GM18526 (cell line): Measurements from ENCODE around the gene TMEM117.

Source experiments
- POLR2A ChIP-seq: IDR thresholded peaks from 3 replicates; pipeline ENCODE4 v1.6.1; 2011; ENCODE audit not compliant: insufficient read length; ENCODE audit errors: extremely low read depth

TMEM117 gene

GRCh38 chr12:44372259-44372658 is 536.4 kb downstream of the TMEM117 start:
- TF ChIP-seq POLR2A = no peak

DNA sequence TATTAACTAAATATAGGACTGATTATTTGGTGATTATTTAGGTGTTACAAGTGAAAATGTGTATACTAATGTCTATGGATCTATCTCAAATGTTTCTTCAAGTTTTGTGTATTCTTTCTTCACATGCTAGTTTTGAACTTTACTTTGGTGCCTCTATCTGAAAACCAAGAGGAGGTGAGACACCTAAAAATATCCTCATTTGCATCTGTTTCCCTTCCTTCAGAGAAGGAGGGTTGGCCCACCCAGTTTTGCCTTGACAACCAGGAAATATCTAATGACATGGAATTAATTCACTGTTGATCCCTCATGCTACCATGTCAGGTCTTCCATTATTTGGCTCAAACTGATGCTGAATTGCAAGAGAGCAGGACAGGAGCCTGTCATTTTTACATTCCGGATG is 539.8 kb downstream of the TMEM117 start:
- no peak for TF ChIP-seq POLR2A

DNA sequence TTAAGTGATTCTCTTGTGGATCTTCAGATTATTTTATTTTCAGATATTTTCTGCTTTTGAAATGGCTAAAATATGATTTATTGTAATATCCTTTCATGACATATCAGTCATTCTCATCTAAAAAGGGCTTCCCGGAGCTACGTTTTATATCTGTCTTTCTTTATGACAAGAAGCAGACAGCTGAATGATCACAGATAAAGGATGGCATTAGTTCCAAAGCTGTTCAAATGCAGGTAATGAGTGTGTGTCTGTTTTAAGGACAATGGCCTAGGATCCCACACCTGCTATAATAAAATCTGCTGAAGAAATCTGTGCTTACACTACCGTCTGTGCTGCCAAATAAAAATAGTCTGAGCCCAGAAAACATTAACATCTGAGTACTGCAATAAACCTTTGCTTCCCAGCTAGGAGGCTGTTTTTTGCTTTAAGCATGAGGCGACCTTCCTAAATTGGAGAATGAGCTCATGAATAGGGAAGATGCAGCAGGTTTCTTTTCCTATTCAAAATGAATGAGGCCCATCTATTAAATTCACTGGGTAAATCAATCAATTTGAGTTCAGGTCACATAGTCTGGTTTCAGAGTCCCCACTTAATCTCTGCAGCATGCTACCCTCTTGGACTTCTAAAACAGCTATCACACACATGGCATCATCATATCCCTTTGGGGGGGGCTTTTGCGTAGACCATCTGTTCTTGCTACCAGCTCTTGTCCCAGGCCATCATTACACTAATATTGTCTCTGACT is 541.7 kb downstream of the TMEM117 start:
- TF ChIP-seq POLR2A = no peak

GRCh38 chr12:44379831-44380230 is 544.0 kb downstream of the TMEM117 start:
- no peak for TF ChIP-seq POLR2A

- TF ChIP-seq POLR2A = no peak
Measured at GRCh38 chr12:44380861-44381260, 545.0 kb downstream of the TMEM117 start.

DNA sequence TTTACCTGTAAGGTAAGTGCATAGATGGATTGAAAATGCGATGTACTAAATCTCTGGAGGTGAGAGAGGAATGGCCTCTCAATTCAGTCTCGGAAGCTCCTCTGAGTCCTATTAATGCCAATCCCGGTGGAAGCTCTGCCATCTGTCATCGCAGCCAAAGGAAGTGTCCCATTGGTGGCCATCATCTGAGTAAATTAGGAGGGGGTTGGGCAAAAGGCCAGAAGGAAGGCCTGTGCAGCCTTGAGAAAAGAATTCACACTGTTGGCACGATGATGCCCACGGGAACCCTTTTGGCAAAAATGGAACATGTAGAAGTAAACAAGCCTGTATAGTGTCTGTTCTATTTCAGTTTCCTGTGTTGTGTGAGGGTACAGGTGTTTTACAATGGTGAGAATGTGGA is 545.5 kb downstream of the TMEM117 start:
- no peak for TF ChIP-seq POLR2A

DNA sequence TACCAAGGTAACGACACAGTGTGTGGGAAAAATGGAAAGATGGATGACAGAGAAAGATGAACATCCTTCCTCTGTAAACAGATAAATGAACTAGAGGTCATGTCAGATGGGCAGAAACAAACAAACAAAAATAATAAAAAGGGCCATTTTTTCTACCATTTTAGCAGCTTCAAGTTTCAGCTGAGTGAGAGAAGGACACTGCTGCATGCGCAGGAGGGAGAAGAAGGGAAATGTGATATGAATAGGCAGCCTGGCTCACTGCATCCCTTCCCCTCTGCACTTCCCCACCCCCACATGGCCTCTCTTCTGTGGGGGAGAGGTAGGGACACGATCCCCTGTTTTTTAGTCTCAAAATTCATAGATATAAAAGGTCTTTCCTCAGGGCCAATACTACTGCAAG is 548.3 kb downstream of the TMEM117 start:
- TF ChIP-seq POLR2A = no peak

DNA sequence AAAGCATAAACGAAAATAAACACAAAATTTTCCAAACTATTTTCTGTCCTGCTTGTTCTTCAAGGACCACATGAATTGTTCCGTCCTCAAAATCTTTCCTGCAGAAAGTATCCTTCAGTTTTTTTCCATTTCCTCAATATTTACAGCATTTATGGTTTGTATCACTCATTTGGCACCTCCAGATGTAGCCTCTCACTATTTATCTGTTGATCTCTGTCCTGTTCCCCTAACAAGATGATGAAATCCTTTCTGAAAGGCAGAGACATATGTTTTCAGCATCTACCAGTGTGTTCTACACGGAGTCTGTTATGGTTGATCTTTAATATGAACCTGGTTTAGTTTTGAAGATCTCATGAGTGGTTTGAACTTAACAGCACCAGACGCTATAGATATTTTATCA is 550.1 kb downstream of the TMEM117 start:
- no peak for TF ChIP-seq POLR2A

GRCh38 chr12:44387581-44387980 is 551.7 kb downstream of the TMEM117 start:
- TF ChIP-seq POLR2A = no peak

- TF ChIP-seq POLR2A = no peak
Measured at GRCh38 chr12:44389038-44389437, 553.2 kb downstream of the TMEM117 start.

DNA sequence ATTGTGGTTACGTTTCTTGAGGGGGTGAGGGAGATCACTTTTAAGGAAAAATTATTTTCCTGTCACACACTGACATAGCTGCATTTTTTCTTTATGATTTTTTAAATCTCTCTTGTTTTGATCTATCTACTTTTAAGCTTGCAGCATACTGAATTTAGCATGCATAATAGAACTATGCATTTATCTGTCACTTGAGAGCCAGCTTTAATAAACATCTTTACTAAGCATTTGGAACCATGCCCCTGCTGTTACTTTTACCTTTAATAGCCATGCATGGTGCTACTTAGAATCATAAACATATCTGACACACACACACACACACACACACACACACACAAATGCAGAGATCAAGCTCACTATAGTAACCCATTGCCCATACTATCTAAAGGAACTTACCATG is 554.0 kb downstream of the TMEM117 start:
- TF ChIP-seq POLR2A = no peak

- TF ChIP-seq POLR2A = no peak
Measured at GRCh38 chr12:44397631-44398030, 561.8 kb downstream of the TMEM117 start.

GRCh38 chr12:44403185-44403584 is 567.3 kb downstream of the TMEM117 start:
- TF ChIP-seq POLR2A = no peak

DNA sequence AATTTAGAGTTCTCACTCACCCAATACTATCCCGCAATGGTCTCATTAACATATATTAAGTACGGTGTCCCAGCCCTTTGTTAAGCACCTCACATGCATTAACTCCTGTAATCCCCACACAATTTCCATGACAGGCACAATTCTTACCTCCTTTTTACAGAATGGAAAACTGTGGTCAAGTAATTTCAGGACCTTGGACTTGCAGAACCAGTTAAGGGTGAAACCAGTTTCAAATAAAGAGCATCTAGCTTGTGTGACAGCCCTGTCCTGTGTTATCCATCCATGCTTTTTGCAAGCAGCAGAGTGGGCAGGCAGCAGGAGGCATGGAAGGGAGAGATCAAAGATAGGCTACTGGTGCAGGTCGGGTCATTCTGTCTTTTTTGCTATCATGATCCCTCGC is 569.4 kb downstream of the TMEM117 start:
- no peak for TF ChIP-seq POLR2A

GRCh38 chr12:44422559-44422958 is 586.7 kb downstream of the TMEM117 start:
- TF ChIP-seq POLR2A = no peak

- no peak for TF ChIP-seq POLR2A
Measured at GRCh38 chr12:44428825-44429224, 592.9 kb downstream of the TMEM117 start.

GRCh38 chr12:44431647-44432343 is 595.9 kb downstream of the TMEM117 start:
- no peak for TF ChIP-seq POLR2A
